ENCODE results near the gene EXOC4.

The EXOC4 gene

DNA sequence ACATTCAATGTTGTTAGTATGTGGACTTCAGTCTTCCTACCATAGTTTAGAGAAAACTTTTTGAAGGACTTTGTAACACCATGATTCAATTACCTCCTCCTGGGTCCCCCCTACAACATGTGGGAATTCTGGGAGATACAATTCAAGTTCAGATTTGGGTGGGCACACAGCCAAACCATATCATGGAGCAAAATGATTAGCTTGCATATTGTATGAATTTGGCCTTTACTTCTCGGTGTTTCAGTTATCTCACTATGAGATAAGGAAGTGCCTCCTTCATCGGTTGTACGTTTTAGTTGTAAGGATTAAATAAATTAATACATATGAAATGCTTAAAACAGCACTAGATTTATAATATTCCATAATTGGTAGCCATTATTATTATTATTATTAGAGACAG is 428.7 kb downstream of the EXOC4 start:
- ChIA-PET CTCF (no interaction called here), POLR2A (no interaction called here)
- TF ChIP-seq, protein P1, sequence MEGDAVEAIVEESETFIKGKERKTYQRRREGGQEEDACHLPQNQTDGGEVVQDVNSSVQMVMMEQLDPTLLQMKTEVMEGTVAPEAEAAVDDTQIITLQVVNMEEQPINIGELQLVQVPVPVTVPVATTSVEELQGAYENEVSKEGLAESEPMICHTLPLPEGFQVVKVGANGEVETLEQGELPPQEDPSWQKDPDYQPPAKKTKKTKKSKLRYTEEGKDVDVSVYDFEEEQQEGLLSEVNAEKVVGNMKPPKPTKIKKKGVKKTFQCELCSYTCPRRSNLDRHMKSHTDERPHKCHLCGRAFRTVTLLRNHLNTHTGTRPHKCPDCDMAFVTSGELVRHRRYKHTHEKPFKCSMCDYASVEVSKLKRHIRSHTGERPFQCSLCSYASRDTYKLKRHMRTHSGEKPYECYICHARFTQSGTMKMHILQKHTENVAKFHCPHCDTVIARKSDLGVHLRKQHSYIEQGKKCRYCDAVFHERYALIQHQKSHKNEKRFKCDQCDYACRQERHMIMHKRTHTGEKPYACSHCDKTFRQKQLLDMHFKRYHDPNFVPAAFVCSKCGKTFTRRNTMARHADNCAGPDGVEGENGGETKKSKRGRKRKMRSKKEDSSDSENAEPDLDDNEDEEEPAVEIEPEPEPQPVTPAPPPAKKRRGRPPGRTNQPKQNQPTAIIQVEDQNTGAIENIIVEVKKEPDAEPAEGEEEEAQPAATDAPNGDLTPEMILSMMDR (IDR thresholded peaks at IDR 0.05; ENCODE audit: control extremely low read depth, extremely low read depth, low read depth, missing control alignments), result no peak
- DNase-seq (ENCODE audit: extremely low spot score), result no peak

DNA sequence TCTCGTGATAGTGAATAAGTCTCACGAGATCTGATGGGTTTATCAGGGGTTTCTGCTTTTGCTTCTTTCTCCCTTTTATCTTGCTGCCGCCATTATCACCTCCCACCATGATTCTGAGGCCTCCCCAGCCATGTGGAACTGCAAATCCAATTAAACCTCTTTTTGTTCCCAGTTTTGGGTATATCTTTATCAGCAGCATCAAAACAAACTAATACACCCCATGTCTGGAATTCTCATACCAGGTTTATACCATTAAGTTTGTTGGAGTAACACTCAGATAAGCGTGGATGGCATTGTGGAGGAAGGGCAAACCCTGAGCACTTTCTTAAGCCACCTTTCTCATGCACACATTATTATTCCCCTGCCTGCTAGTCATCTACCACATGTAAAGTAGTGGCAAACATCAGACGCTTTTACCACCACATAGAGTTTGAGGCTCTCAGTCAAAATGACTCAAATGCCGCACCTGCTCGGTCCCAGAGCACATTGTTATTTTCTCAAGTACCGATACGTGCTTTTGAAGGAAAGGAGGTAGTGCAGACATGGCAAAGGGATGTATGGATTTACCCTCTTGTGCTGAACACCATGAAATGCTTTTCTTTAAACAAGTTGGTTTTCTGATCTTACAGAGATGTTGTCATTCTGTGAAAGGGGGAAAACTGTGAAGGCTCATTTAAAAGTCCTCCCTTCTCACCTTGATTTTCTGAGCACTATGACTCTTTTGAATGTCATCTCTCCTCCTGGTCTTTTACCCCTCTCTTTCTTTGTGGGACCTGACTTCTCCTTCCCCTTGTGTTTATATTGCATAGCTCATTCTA is 429.7 kb downstream of the EXOC4 start:
- ChIA-PET POLR2A (no interaction called here), CTCF (no interaction called here)

DNA sequence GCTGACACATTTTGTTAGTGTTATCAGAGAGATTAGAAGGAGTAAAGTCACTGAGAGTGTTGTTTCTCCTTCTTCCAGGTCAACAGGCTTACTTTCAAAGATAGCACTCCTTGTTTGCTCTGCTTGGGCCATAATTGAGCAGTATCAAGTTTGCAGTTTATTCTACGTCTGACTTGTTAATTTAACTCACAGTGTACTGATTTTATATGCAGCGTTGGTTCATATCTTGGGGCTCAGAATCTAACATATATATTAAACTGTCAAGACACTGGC is 430.2 kb downstream of the EXOC4 start:
- ChIA-PET CTCF (no interaction called here), POLR2A (no interaction called here)
- DNase-seq (ENCODE audit: extremely low spot score), result no peak
- TF ChIP-seq, protein P1 (IDR thresholded peaks at IDR 0.05; ENCODE audit: control extremely low read depth, extremely low read depth, low read depth, missing control alignments), result no peak

More for the DNA sequence above, 429.7 kb downstream of the EXOC4 start:
- DNase-seq (ENCODE audit: extremely low spot score), result no peak
- TF ChIP-seq, protein P1 (IDR thresholded peaks at IDR 0.05; ENCODE audit: control extremely low read depth, extremely low read depth, low read depth, missing control alignments), result no peak

DNA sequence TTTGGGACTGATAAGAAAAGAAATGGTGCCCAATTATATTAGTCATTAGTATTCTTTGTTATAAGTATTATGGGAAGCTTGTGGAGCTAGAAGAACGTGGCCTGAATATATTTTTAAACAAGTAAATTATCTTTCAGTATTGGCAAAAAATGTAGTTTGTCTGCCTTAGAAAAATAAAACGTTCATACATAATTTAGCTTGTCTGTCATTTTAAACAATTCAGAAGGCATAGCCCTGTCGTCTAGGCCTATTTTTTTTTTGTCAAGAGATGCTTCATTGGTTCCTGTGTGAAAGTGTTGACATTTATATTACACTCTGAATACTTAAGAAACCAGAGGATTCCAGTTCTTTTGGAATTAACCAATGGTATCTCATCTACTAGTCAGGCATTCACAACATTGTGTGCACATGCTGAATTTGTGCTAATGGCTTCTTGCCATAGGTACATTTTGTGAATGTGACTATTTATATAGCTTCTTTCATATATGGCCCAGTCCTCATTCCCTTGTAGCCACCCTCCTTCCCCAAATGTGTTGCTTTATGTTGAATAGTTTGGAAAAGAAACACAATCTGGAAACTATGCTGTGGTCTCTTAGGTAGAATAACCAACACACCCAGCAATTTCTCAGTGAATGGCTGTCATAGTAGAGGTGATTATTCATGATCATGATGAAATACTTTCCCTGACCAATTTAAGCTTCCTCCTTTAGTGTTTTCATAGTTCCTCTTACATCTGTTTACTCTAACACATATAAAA is 435.8 kb downstream of the EXOC4 start:
- POLR2A ChIA-PET, result no interaction called here
- CTCF ChIA-PET, result interaction anchor here (1.2 kb wide), 1 partner anchor 8 kb away, joined by 3 read pairs; no protein-coding TSS in a partner anchor
- no peak for DNase-seq (ENCODE audit: extremely low spot score)
- TF ChIP-seq, protein P1 (IDR thresholded peaks at IDR 0.05; ENCODE audit: control extremely low read depth, extremely low read depth, low read depth, missing control alignments), result no peak

DNA sequence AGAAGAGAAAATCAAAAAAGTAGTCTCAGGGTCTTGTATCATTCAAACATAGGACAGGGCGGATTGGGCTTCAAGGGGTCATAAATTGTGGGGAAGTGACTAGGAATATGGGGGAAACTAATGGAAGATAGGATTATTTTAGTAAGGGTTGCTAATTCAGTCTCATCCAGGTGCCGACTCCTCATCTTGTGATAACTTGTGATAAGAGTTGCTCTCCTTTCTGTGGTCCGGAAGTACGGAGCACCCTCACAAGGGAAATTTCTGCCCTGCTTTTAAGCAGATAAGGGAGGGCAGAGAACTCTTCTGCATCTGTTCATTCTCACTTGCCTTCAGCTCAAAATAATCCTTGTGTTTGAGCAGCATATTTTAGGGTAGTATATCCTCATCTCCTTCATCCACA is 437.9 kb downstream of the EXOC4 start:
- TF ChIP-seq, protein P1 (IDR thresholded peaks at IDR 0.05; ENCODE audit: control extremely low read depth, extremely low read depth, low read depth, missing control alignments), result no peak
- DNase-seq (ENCODE audit: extremely low spot score), result no peak
- POLR2A ChIA-PET, result no interaction called here
- CTCF ChIA-PET, result interaction anchor here (1.2 kb wide), 1 partner anchor 9 kb away, joined by 6 read pairs; no protein-coding TSS in a partner anchor

DNA sequence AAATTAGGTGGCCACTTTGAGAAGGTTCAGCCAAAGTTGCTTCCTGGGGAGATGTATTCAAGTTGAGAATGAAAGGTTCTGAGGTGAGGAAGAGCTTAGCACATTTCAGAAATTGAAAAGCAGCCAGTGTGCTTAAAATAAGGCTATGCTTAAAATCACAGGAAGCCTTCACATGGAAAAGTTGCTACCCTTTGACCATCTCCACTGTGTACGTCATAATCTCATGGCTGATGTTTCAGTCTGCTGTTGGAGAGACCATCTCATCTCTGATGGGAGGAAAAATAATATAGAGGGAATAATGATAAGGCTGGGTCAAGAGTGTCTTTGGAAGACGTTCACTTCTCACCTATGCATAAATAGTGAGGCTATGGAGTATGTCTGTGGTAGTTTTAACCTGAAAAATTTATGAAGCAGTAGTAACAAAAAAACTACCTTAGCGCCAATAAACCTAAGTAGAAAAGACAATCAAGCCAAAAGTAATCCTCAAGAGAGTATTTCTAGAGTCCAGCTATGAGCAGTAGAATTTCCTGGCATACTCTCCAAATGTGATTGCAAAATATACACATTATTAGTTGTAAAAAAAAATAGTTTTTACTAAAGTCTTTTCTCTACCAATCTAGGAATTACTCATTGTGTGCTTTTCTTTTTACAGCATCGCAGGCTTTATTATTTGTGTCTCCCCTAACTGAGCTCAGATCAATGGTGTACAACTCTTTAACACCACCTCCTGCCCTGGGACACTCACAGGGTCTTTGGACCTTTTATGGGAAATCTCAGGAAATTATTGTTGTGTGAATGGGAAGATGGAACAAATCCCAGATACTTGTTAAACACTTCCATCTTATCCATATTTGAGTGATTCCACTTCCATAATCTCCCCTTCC is 439.1 kb downstream of the EXOC4 start:
- DNase-seq (ENCODE audit: extremely low spot score), result no peak
- CTCF ChIA-PET, result interaction anchor here (1.2 kb wide), 1 partner anchor 8 kb away, joined by 6 read pairs; no protein-coding TSS in a partner anchor
- TF ChIP-seq, protein P1 (IDR thresholded peaks at IDR 0.05; ENCODE audit: control extremely low read depth, extremely low read depth, low read depth, missing control alignments), result no peak
- POLR2A ChIA-PET, result no interaction called here

Data from GM10248 (cell line).